ENCODE measurements around the gene PPP6R1.

The PPP6R1 gene

DNA sequence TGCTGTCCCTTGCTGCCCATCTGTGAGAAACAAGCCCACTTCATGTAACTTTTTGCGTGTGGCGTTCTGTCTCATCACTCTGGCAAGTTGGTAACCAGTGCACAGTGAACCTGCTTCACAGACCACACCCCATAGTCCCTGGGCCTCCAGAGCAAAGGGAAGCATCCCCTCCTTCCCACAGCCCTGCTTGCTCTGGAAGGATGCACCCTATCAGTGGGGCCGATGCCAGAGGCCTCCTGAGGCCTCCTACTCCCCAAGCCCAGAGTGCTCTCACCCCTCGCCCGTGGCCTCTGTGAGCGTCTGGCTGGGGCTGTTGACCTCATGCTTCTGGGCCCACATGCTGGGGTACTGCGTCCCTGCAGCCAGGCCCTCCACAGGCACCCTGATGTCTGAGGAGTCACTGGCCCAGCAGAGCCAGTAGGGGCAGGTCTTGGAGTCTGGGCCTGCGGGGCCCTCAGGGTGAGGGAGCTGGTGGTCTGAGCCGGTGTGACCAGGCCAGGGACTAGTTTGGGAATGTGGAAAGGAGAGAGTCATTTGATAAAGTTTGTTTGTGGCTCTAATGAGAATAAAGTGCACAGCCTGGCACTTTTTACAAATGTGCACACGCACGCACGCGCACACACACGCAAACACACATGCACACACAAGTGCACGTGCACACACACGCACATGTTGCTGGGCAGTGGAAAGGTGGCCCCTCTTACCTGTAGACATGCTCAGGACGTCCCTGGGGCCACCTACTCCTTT is 35.4 kb downstream of the PPP6R1 start:
- TF ChIP-seq, protein P1, sequence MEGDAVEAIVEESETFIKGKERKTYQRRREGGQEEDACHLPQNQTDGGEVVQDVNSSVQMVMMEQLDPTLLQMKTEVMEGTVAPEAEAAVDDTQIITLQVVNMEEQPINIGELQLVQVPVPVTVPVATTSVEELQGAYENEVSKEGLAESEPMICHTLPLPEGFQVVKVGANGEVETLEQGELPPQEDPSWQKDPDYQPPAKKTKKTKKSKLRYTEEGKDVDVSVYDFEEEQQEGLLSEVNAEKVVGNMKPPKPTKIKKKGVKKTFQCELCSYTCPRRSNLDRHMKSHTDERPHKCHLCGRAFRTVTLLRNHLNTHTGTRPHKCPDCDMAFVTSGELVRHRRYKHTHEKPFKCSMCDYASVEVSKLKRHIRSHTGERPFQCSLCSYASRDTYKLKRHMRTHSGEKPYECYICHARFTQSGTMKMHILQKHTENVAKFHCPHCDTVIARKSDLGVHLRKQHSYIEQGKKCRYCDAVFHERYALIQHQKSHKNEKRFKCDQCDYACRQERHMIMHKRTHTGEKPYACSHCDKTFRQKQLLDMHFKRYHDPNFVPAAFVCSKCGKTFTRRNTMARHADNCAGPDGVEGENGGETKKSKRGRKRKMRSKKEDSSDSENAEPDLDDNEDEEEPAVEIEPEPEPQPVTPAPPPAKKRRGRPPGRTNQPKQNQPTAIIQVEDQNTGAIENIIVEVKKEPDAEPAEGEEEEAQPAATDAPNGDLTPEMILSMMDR (IDR thresholded peaks at IDR 0.05): no peak
- no peak for DNase-seq
- Histone ChIP-seq H3K27ac (no peak overlapping the region), H3K36me3 (peaks cover 0 to 36% (median 14%) of the 10 kb centered on the region in 3 donors), H3K9me3 (no peaks in the 10 kb centered on the region), H3K4me1 (no peaks in the 10 kb centered on the region), H3K4me3 (no peak overlapping the region), H3K27me3 (no peaks in the 10 kb centered on the region)
- intact Hi-C loops (cut with DNase I; ENCODE audit: low total_unique reads): no loop called here

- peaks cover 0 to 5% (median 0%) of the 10 kb centered on the region in 3 donors for H3K9me3 ChIP-seq
- intact Hi-C loops (cut with DNase I; ENCODE audit: low total_unique reads): no loop called here
- TF ChIP-seq, protein P1 (IDR thresholded peaks at IDR 0.05): no peak
Measured at GRCh38 chr19:55220525-55220924, 38.3 kb downstream of the PPP6R1 start.

GRCh38 chr19:55216461-55217198 is 42.2 kb downstream of the PPP6R1 start:
- Histone ChIP-seq H3K4me1 (peaks cover 0 to 10% (median 2%) of the 10 kb centered on the region in 4 donors), H3K36me3 (no peaks in the 10 kb centered on the region), H3K9me3 (peaks cover 5 to 14% (median 11%) of the 10 kb centered on the region in 3 donors), H3K27ac (no peak overlapping the region), H3K27me3 (peaks cover 0 to 14% of the 10 kb centered on the region in 2 donors), H3K4me3 (peak overlapping the region; percentile 27 to 36)
- peak in 1 of 2 donors; percentile 69 for DNase-seq
- intact Hi-C loops (cut with DNase I; ENCODE audit: low total_unique reads): loop anchor here (1.0 kb wide), 1 partner anchor 25 kb away; no protein-coding TSS in a partner anchor
- TF ChIP-seq, protein P1 (IDR thresholded peaks at IDR 0.05): no peak

More at GRCh38 chr19:55220525-55220924, 38.3 kb downstream of the PPP6R1 start:
- Histone ChIP-seq H3K36me3 (peaks cover 0 to 11% (median 0%) of the 10 kb centered on the region in 3 donors), H3K4me3 (no peak overlapping the region), H3K4me1 (peaks cover 0 to 10% (median 2%) of the 10 kb centered on the region in 4 donors), H3K27ac (no peak overlapping the region), H3K27me3 (peaks cover 0 to 12% of the 10 kb centered on the region in 2 donors)
- DNase-seq: no peak

- intact Hi-C loops (cut with DNase I; ENCODE audit: low total_unique reads): no loop called here
- Histone ChIP-seq H3K4me1 (peaks cover 0 to 10% (median 2%) of the 10 kb centered on the region in 4 donors), H3K27me3 (peaks cover 0 to 14% of the 10 kb centered on the region in 2 donors)
Measured at GRCh38 chr19:55213547-55213946, 45.3 kb downstream of the PPP6R1 start.

DNA sequence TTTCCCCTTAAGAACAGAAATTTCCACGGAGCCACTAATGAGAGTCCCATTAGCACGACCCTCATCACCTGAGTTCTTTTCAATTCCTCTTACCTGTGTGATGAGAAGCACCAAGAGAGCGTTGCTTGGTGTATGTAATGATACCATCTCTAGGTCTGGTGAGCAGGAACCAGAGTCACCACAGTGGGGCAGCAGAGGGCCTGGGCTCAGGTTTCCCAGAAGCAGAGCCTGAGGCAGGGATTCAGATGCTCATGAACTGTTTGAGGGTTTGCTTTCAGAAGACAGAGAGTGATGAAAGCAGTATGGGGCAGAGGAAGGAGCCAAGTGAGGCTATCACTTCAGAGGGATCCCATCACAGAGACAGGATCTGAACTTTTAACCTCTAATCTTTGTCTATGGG is 46.4 kb downstream of the PPP6R1 start:
- H3K9me3 ChIP-seq: peaks cover 5 to 14% (median 11%) of the 10 kb centered on the region in 3 donors
- DNase-seq: no peak
- no peaks in the 10 kb centered on the region for H3K36me3 ChIP-seq
- H3K27ac ChIP-seq: no peak overlapping the region
- H3K4me1 ChIP-seq: peaks cover 0 to 10% (median 2%) of the 10 kb centered on the region in 4 donors
- intact Hi-C loops (cut with DNase I; ENCODE audit: low total_unique reads): no loop called here
- no peak overlapping the region for H3K4me3 ChIP-seq
- H3K27me3 ChIP-seq: peaks cover 0 to 16% of the 10 kb centered on the region in 2 donors
- TF ChIP-seq, protein P1 (IDR thresholded peaks at IDR 0.05): no peak

More at GRCh38 chr19:55213547-55213946, 45.3 kb downstream of the PPP6R1 start:
- no peak overlapping the region for H3K27ac ChIP-seq
- TF ChIP-seq, protein P1 (IDR thresholded peaks at IDR 0.05): no peak
- no peak for DNase-seq
- H3K4me3 ChIP-seq: no peak overlapping the region
- no peaks in the 10 kb centered on the region for H3K36me3 ChIP-seq
- peaks cover 5 to 14% (median 11%) of the 10 kb centered on the region in 3 donors for H3K9me3 ChIP-seq

Data from tibial artery (tissue), 4 donors.